H9 (cell line): ENCODE data around the gene GRK4. TPM values are rescaled to one million over a fixed set of nuclear protein-coding genes. Genes with fewer than 3 reads are reported as not detected.
A peak's percentile ranks its signal among the peaks of the same experiment; 100 is the strongest.

Source experiments
- DNase-seq: peaks from one replicate; pipeline ENCODE4 v3.0.0-alpha.2; 2017
- H2AFZ ChIP-seq: one replicate; pipeline ENCODE4 v1.6.1; 2013; ENCODE audit warnings: mild to moderate bottlenecking, low read length, control low read depth, moderate library complexity
- H2AK5ac ChIP-seq: 2 replicates; pipeline ENCODE4 v1.6.1; 2013; ENCODE audit warnings: low read length, control low read depth, mixed read lengths; ENCODE audit not compliant: insufficient read length
- H2BK120ac ChIP-seq: one replicate; pipeline ENCODE4 v1.6.1; 2013; ENCODE audit warnings: low read depth, mild to moderate bottlenecking, low read length, control low read depth, inconsistent platforms; ENCODE audit not compliant: poor library complexity, severe bottlenecking
- H2BK12ac ChIP-seq: 2 replicates; pipeline ENCODE4 v1.6.1; 2013; ENCODE audit warnings: low read length, control low read depth, mixed read lengths, low read depth; ENCODE audit not compliant: insufficient read length
- H2BK15ac ChIP-seq: 2 replicates; pipeline ENCODE4 v1.6.1; 2013; ENCODE audit warnings: low read depth, low read length, control low read depth
- H2BK20ac ChIP-seq: one replicate; pipeline ENCODE4 v1.6.1; 2013; ENCODE audit warnings: low read depth, mild to moderate bottlenecking, low read length, control low read depth, inconsistent platforms; ENCODE audit not compliant: poor library complexity, severe bottlenecking
- H2BK5ac ChIP-seq: 2 replicates; pipeline ENCODE4 v1.6.1; 2013; ENCODE audit warnings: low read length, control low read depth, mixed read lengths; ENCODE audit not compliant: insufficient read length
- H3K14ac ChIP-seq: 2 replicates; pipeline ENCODE4 v1.6.1; 2013; ENCODE audit warnings: low read length, control low read depth; ENCODE audit not compliant: insufficient read depth
- H3K18ac ChIP-seq: 2 replicates; pipeline ENCODE4 v1.6.1; 2013; ENCODE audit warnings: low read depth, mild to moderate bottlenecking, mixed read lengths, low read length, control low read depth; ENCODE audit not compliant: insufficient read length
- H3K23ac ChIP-seq: 2 replicates; pipeline ENCODE4 v1.6.1; 2013; ENCODE audit warnings: low read length, control low read depth, mixed read lengths, low read depth; ENCODE audit not compliant: insufficient read length
- H3K23me2 ChIP-seq: 2 replicates; pipeline ENCODE4 v1.6.1; 2013; ENCODE audit warnings: low read depth, mild to moderate bottlenecking, mixed read lengths, low read length, control low read depth; ENCODE audit not compliant: insufficient read length, poor library complexity, severe bottlenecking
- H3K27ac ChIP-seq: 2 replicates; pipeline ENCODE4 v1.5.1; 2013; ENCODE audit warnings: low read length, control low read depth, mixed read lengths, low read depth; ENCODE audit not compliant: insufficient read length
- H3K27me3 ChIP-seq: 2 replicates; pipeline ENCODE4 v1.6.1; 2013; ENCODE audit warnings: low read length, control low read depth, inconsistent platforms; ENCODE audit not compliant: insufficient read depth
- H3K4ac ChIP-seq: 2 replicates; pipeline ENCODE4 v1.6.1; 2013; ENCODE audit warnings: low read depth, mild to moderate bottlenecking, control low read depth, inconsistent platforms, low read length, moderate library complexity
- H3K4me1 ChIP-seq: 2 replicates; pipeline ENCODE4 v1.6.1; 2013; ENCODE audit warnings: low read length, control low read depth, inconsistent platforms; ENCODE audit not compliant: insufficient read depth
- H3K4me2 ChIP-seq: 2 replicates; pipeline ENCODE4 v1.6.1; 2013; ENCODE audit warnings: low read length, control low read depth, mixed read lengths; ENCODE audit not compliant: insufficient read length, insufficient read depth
- H3K56ac ChIP-seq: 2 replicates; pipeline ENCODE4 v1.6.1; 2013; ENCODE audit warnings: low read depth, mild to moderate bottlenecking, mixed read lengths, low read length, control low read depth; ENCODE audit not compliant: insufficient read length
- H3K79me1 ChIP-seq: 2 replicates; pipeline ENCODE4 v1.6.1; 2013; ENCODE audit warnings: low read depth, mild to moderate bottlenecking, moderate library complexity, low read length, control low read depth, inconsistent platforms; ENCODE audit not compliant: insufficient read depth, poor library complexity, severe bottlenecking
- H3K79me2 ChIP-seq: 2 replicates; pipeline ENCODE4 v1.6.1; 2013; ENCODE audit warnings: low read length, control low read depth, inconsistent platforms; ENCODE audit not compliant: insufficient read depth
- H3K9ac ChIP-seq: 2 replicates; pipeline ENCODE4 v1.6.1; 2013; ENCODE audit warnings: low read length, control low read depth, mixed read lengths; ENCODE audit not compliant: insufficient read length; ENCODE audit errors: extremely low read depth
- H3K9me3 ChIP-seq: one replicate; pipeline ENCODE4 v1.6.1; 2013; ENCODE audit warnings: low read depth, low read length, inconsistent platforms; ENCODE audit not compliant: control insufficient read depth
- H3T11ph ChIP-seq: one replicate; pipeline ENCODE4 v1.6.1; 2013; ENCODE audit warnings: mild to moderate bottlenecking, low read length, control low read depth, inconsistent platforms
- H4K20me1 ChIP-seq: one replicate; pipeline ENCODE4 v1.6.1; 2013; ENCODE audit not compliant: control insufficient read depth, insufficient read length, insufficient read depth
- H4K5ac ChIP-seq: 2 replicates; pipeline ENCODE4 v1.6.1; 2013; ENCODE audit warnings: low read depth, mild to moderate bottlenecking, mixed read lengths, low read length, control low read depth; ENCODE audit not compliant: insufficient read length
- H4K8ac ChIP-seq: replicated peaks from 2 replicates; pipeline ENCODE4 v1.6.1; 2013; ENCODE audit warnings: low read length, control low read depth, mixed read lengths, low read depth; ENCODE audit not compliant: insufficient read length
- H4K91ac ChIP-seq: 2 replicates; pipeline ENCODE4 v1.6.1; 2013; ENCODE audit warnings: low read depth, mild to moderate bottlenecking, moderate library complexity, mixed read lengths, low read length, control low read depth; ENCODE audit not compliant: insufficient read length
- H3K27ac Mint-ChIP-seq, 3 experiments: 2 replicates in 2 of 3; 3 replicates in 1 of 3; pipeline ENCODE4 v1.8.0; 2020 to 2021; ENCODE audit warnings: mixed read lengths in 3 of 3, mild to moderate bottlenecking in 1 of 3, moderate library complexity in 1 of 3
- H3K27me3 Mint-ChIP-seq: 2 replicates; pipeline ENCODE4 v1.8.0; 2021; ENCODE audit warnings: low read depth, mild to moderate bottlenecking, moderate library complexity, mixed read lengths
- H3K36me3 Mint-ChIP-seq, 3 experiments: 2 replicates in 2 of 3; 3 replicates in 1 of 3; pipeline ENCODE4 v1.8.0; 2020 to 2021; ENCODE audit warnings: low read depth in 3 of 3, mixed read lengths in 3 of 3; ENCODE audit not compliant: insufficient read depth in 1 of 3
- H3K4me1 Mint-ChIP-seq, 2 experiments: 2 replicates each; pipeline ENCODE4 v1.8.0; 2020; ENCODE audit warnings: mixed read lengths in 2 of 2
- H3K4me3 Mint-ChIP-seq, 2 experiments: 2 replicates in 1 of 2; 3 replicates in 1 of 2; pipeline ENCODE4 v1.8.0; 2020 to 2021; ENCODE audit warnings: mild to moderate bottlenecking in 2 of 2, mixed read lengths in 2 of 2, moderate library complexity in 1 of 2
- H3K9me3 Mint-ChIP-seq, 2 experiments: 2 replicates in 1 of 2; 3 replicates in 1 of 2; pipeline ENCODE4 v1.8.0; 2020; ENCODE audit warnings: mild to moderate bottlenecking in 2 of 2, mixed read lengths in 2 of 2, moderate library complexity in 1 of 2
- WGBS: extraction: QIAGEN DNeasy Blood & Tissue Kit; methylation state at CpG from one replicate; pipeline ENCODE4 v1.1.7; 2013; ENCODE audit warnings: missing lambda C conversion rate, low lambda C conversion rate, mixed read lengths; ENCODE audit not compliant: insufficient read length; ENCODE audit errors: extremely low coverage; 5-methylcytosine and 5-hydroxymethylcytosine counted together
- total RNA-seq: library from RNA; stranded (reverse); gene quantifications from 2 replicates; pipeline ENCODE4 v1.2.1, GENCODE V29; 2021
- TF ChIP-seq, protein P1 (sequence below): fragments of 200-600 bp; sonication (generic); conservative IDR thresholded peaks from 3 replicates; pipeline ENCODE4 v1.8.0; 2021; ENCODE audit warnings: antibody characterized with exemption, mild to moderate bottlenecking

GRK4 gene
- total RNA-seq, 1 experiment from 2014 or later = 4.8 TPM

DNA sequence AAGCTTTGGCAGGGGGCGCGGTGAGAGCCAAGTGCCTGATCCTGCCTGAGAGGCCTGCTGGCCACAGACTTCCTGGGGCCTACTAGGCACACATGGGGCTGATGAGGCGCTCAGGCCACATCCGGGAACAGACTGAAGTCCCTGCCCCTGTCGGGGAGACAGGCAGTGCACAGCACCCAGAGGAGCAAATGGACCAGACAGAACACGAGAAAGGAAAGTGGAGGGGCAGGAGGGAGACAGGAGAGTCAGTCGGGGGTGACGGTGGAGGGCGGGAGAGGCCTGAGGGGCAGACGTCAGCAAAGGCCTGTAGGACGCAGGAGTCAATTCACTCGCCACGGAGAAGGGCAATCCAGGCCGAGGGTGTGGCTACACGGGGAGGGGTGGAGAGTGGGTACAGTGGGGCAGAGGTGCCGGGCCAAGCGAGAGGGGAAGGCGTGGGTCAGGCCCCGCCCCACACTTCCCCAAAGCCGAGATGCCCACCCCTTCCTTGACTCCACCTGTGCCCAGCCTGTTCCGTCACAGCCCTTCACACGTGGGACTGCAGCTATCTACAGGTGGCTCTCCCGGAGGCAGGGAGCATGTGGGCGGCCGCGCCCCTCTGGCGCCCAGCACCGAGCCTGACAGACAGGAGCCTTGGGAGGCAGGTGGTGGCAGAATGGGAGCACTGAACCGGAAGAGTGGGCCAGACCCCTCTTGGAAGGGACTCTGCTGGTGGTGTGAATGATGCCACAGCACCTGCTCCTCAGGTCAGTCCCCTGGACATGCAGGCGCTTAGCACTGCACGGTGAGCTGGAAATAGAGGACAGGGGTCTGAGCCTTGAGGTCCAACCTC lies 20.6 kb upstream of the GRK4 start:
- H2BK5ac ChIP-seq = no peak overlapping the region
- H3K79me1 ChIP-seq = no peaks in the 10 kb centered on the region
- no peak overlapping the region for H3K27ac ChIP-seq
- no peak overlapping the region for H2AFZ ChIP-seq
- no peak overlapping the region for H2BK120ac ChIP-seq
- no peak overlapping the region for H2BK20ac ChIP-seq
- H4K91ac ChIP-seq = no peak overlapping the region
- peaks cover 2% of the 10 kb centered on the region in 2 experiments; a peak in 1 of 4 replicates for H3K4me1 Mint-ChIP-seq
- no peak overlapping the region for H3K9ac ChIP-seq
- no peaks in the 10 kb centered on the region for H3K4me1 ChIP-seq
- H3K27me3 ChIP-seq = no peaks in the 10 kb centered on the region
- H3K9me3 ChIP-seq = no peaks in the 10 kb centered on the region
- H3K4me3 Mint-ChIP-seq = no peak overlapping the region
- H3K4me2 ChIP-seq = no peak overlapping the region
- H4K20me1 ChIP-seq = no peaks in the 10 kb centered on the region
- no peaks in the 10 kb centered on the region for H3K79me2 ChIP-seq
- no peak overlapping the region; the same call in 1 of the 2 replicates for H3K14ac ChIP-seq
- H3K23ac ChIP-seq = no peak overlapping the region
- no peak overlapping the region for H2AK5ac ChIP-seq
- H3K36me3 Mint-ChIP-seq = peaks cover 67 to 97% (median 92%) of the 10 kb centered on the region in 3 experiments; a peak in 6 of 7 replicates
- DNase-seq = no peak
- H2BK12ac ChIP-seq = no peak overlapping the region
- H3K56ac ChIP-seq = no peak overlapping the region
- H3K18ac ChIP-seq = no peak overlapping the region
- peak overlapping the region; percentile 20 to 74 (median 44); a peak in 6 of 7 replicates for H3K27ac Mint-ChIP-seq
- H3T11ph ChIP-seq = no peak overlapping the region
- no peak overlapping the region for H4K8ac ChIP-seq
- no peaks in the 10 kb centered on the region for H3K9me3 Mint-ChIP-seq
- no peaks in the 10 kb centered on the region for H3K23me2 ChIP-seq
- H3K4ac ChIP-seq = no peak overlapping the region
- no peak overlapping the region for H4K5ac ChIP-seq
- H2BK15ac ChIP-seq = no peak overlapping the region
- TF ChIP-seq, protein P1, sequence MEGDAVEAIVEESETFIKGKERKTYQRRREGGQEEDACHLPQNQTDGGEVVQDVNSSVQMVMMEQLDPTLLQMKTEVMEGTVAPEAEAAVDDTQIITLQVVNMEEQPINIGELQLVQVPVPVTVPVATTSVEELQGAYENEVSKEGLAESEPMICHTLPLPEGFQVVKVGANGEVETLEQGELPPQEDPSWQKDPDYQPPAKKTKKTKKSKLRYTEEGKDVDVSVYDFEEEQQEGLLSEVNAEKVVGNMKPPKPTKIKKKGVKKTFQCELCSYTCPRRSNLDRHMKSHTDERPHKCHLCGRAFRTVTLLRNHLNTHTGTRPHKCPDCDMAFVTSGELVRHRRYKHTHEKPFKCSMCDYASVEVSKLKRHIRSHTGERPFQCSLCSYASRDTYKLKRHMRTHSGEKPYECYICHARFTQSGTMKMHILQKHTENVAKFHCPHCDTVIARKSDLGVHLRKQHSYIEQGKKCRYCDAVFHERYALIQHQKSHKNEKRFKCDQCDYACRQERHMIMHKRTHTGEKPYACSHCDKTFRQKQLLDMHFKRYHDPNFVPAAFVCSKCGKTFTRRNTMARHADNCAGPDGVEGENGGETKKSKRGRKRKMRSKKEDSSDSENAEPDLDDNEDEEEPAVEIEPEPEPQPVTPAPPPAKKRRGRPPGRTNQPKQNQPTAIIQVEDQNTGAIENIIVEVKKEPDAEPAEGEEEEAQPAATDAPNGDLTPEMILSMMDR = no peak
- H3K27me3 Mint-ChIP-seq = no peaks in the 10 kb centered on the region
- no CpG with 5 or more reads among the region's 31 CpGs for WGBS
